ACC112 (cell line): Measurements from ENCODE around the gene PDX1.
A peak's percentile ranks its signal among the peaks of the same experiment; 100 is the strongest.

Source experiments
- H2AFZ ChIP-seq: fragments of 200-600 bp; sonication (generic); one replicate; pipeline ENCODE4 v1.6.0; 2017; ENCODE audit warnings: antibody characterized with exemption, low read length; ENCODE audit not compliant: unreplicated experiment
- H3K27ac ChIP-seq: fragments of 200-600 bp; sonication (generic); 2 replicates; pipeline ENCODE4 v1.5.1; 2014; ENCODE audit warnings: low read depth, mild to moderate bottlenecking, antibody characterized with exemption, low read length, moderate library complexity
- H3K27me3 ChIP-seq: fragments of 200-600 bp; sonication (generic); 2 replicates; pipeline ENCODE4 v1.6.1; 2014; ENCODE audit warnings: mild to moderate bottlenecking, antibody characterized with exemption, low read length, moderate library complexity, mixed read lengths; ENCODE audit not compliant: insufficient read depth
- H3K36me3 ChIP-seq: fragments of 200-600 bp; sonication (generic); 2 replicates; pipeline ENCODE4 v1.6.1; 2016; ENCODE audit warnings: mild to moderate bottlenecking, antibody characterized with exemption, low read length, moderate library complexity, mixed read lengths; ENCODE audit not compliant: insufficient read depth
- H3K4me1 ChIP-seq: fragments of 200-600 bp; sonication (generic); one replicate; pipeline ENCODE4 v1.6.1; 2016; ENCODE audit warnings: low read length, mixed read lengths; ENCODE audit not compliant: insufficient read depth, unreplicated experiment, control insufficient read depth
- H3K4me3 ChIP-seq: fragments of 200-600 bp; sonication (generic); 2 replicates; pipeline ENCODE4 v1.5.1; 2014; ENCODE audit warnings: mild to moderate bottlenecking, low read depth, low read length
- H3K79me2 ChIP-seq: fragments of 200-600 bp; sonication (generic); one replicate; pipeline ENCODE4 v1.6.0; 2016; ENCODE audit warnings: low read length; ENCODE audit not compliant: control insufficient read depth, unreplicated experiment, insufficient read depth

PDX1 gene

GRCh38 chr13:27933118-27933517, 13.3 kb downstream of the PDX1 start:
- no peak overlapping the region for H3K4me3 ChIP-seq
- H3K79me2 ChIP-seq, result no peaks in the 10 kb centered on the region
- no peak overlapping the region for H2AFZ ChIP-seq
- H3K27me3 ChIP-seq, result peaks cover 44% of the 10 kb centered on the region
- H3K36me3 ChIP-seq, result no peaks in the 10 kb centered on the region
- no peaks in the 10 kb centered on the region for H3K4me1 ChIP-seq
- H3K27ac ChIP-seq, result no peak overlapping the region

- H3K79me2 ChIP-seq, result no peaks in the 10 kb centered on the region
- H3K36me3 ChIP-seq, result no peaks in the 10 kb centered on the region
- H3K4me3 ChIP-seq, result no peak overlapping the region
- no peaks in the 10 kb centered on the region for H3K4me1 ChIP-seq
- no peak overlapping the region for H3K27ac ChIP-seq
- H2AFZ ChIP-seq, result no peak overlapping the region
- peaks cover 37% of the 10 kb centered on the region for H3K27me3 ChIP-seq
Measured at GRCh38 chr13:27933580-27934328, 14.0 kb downstream of the PDX1 start.

GRCh38 chr13:27942972-27943371, 23.2 kb downstream of the PDX1 start:
- Histone ChIP-seq H3K79me2 (no peaks in the 10 kb centered on the region), H3K4me3 (no peak overlapping the region), H3K36me3 (no peaks in the 10 kb centered on the region), H3K27ac (no peak overlapping the region), H3K4me1 (no peaks in the 10 kb centered on the region), H3K27me3 (peaks cover 38% of the 10 kb centered on the region), H2AFZ (no peak overlapping the region)

- Histone ChIP-seq H2AFZ (peak overlapping the region; percentile 58), H3K4me3 (peak overlapping the region; percentile 59; the same call in 1 of the 2 replicates), H3K36me3 (no peaks in the 10 kb centered on the region), H3K4me1 (no peaks in the 10 kb centered on the region), H3K27ac (no peak overlapping the region), H3K27me3 (peaks cover 71% of the 10 kb centered on the region), H3K79me2 (no peaks in the 10 kb centered on the region)
Measured at GRCh38 chr13:27952876-27953675, 33.3 kb downstream of the PDX1 start.

GRCh38 chr13:27953676-27954405, 34.0 kb downstream of the PDX1 start:
- H3K27ac ChIP-seq, result no peak overlapping the region
- peaks cover 78% of the 10 kb centered on the region for H3K27me3 ChIP-seq
- H3K4me1 ChIP-seq, result no peaks in the 10 kb centered on the region
- H2AFZ ChIP-seq, result peak overlapping the region; percentile 58
- peak overlapping the region; percentile 66 for H3K4me3 ChIP-seq
- no peaks in the 10 kb centered on the region for H3K79me2 ChIP-seq
- no peaks in the 10 kb centered on the region for H3K36me3 ChIP-seq

GRCh38 chr13:27954406-27954851, 34.6 kb downstream of the PDX1 start:
- Histone ChIP-seq H3K27me3 (peaks cover 84% of the 10 kb centered on the region), H3K79me2 (no peaks in the 10 kb centered on the region), H3K4me1 (no peaks in the 10 kb centered on the region)

GRCh38 chr13:27955014-27955591, 35.3 kb downstream of the PDX1 start:
- H3K27ac ChIP-seq, result no peak overlapping the region
- H2AFZ ChIP-seq, result no peak overlapping the region
- H3K79me2 ChIP-seq, result no peaks in the 10 kb centered on the region
- peaks cover 88% of the 10 kb centered on the region for H3K27me3 ChIP-seq
- no peak overlapping the region for H3K4me3 ChIP-seq
- H3K4me1 ChIP-seq, result no peaks in the 10 kb centered on the region
- no peaks in the 10 kb centered on the region for H3K36me3 ChIP-seq

More at GRCh38 chr13:27954406-27954851, 34.6 kb downstream of the PDX1 start:
- Histone ChIP-seq H3K4me3 (peak overlapping the region; percentile 66), H2AFZ (no peak overlapping the region), H3K27ac (no peak overlapping the region), H3K36me3 (no peaks in the 10 kb centered on the region)

- peaks cover 96% of the 10 kb centered on the region for H3K27me3 ChIP-seq
- no peaks in the 10 kb centered on the region for H3K79me2 ChIP-seq
- no peaks in the 10 kb centered on the region for H3K36me3 ChIP-seq
- H3K4me1 ChIP-seq, result no peaks in the 10 kb centered on the region
- H3K27ac ChIP-seq, result no peak overlapping the region
- H3K4me3 ChIP-seq, result no peak overlapping the region
- H2AFZ ChIP-seq, result no peak overlapping the region
Measured at GRCh38 chr13:27956576-27957300, 36.9 kb downstream of the PDX1 start.

GRCh38 chr13:27959976-27960361, 40.2 kb downstream of the PDX1 start:
- no peak overlapping the region for H3K27ac ChIP-seq

More at GRCh38 chr13:27959976-27960361, 40.2 kb downstream of the PDX1 start:
- Histone ChIP-seq H3K27me3 (peaks cover 96% of the 10 kb centered on the region), H3K4me3 (peak overlapping the region; percentile 55; the same call in 1 of the 2 replicates), H2AFZ (no peak overlapping the region), H3K36me3 (no peaks in the 10 kb centered on the region), H3K4me1 (no peaks in the 10 kb centered on the region), H3K79me2 (no peaks in the 10 kb centered on the region)
